ENCODE measurements around the gene SOWAHA. TPM values are rescaled to one million over a fixed set of nuclear protein-coding genes. Genes with fewer than 3 reads are reported as not detected.

Gene SOWAHA
- total and polyA plus RNA-seq, 2 of the 4 experiments (the other 2 are of a cell fraction), result 0.03 TPM; not detected in 1

- H3K4ac ChIP-seq (ENCODE audit: low read depth, low read length), result no peak overlapping the region
- no peak overlapping the region for H2AFZ ChIP-seq (replicated peaks; ENCODE audit: low read length, poor library complexity)
- no peaks in the 10 kb centered on the region for H3K9me3 ChIP-seq (ENCODE audit: control insufficient read depth, insufficient read depth, low read length)
- ATAC-seq (ENCODE audit: low read depth) (peak; percentile 54), DNase-seq (no peak)
- no peak overlapping the region for H3K14ac ChIP-seq (replicated peaks; ENCODE audit: low read depth, low read length)
- no peak overlapping the region for H2BK5ac ChIP-seq (ENCODE audit: low read depth, low read length, poor library complexity, severe bottlenecking)
- peaks cover 19% of the 10 kb centered on the region for H3K27me3 ChIP-seq (ENCODE audit: control insufficient read depth, insufficient read depth, low read length)
- H3K4me3 ChIP-seq (ENCODE audit: insufficient read depth, low read depth, low read length), result no peak overlapping the region
- no peak overlapping the region for H4K5ac ChIP-seq (ENCODE audit: low read depth, low read length)
- no TSS peak for BruUV-seq (replicated peaks)
- H3K23ac ChIP-seq (ENCODE audit: low read depth, low read length), result no peak overlapping the region; the same call in 1 of the 2 replicates
- no peak overlapping the region for H2BK15ac ChIP-seq (ENCODE audit: low read depth, low read length)
- no peak overlapping the region for H4K8ac ChIP-seq (ENCODE audit: low read depth in 2 of 2, low read length in 2 of 2)
- no peaks in the 10 kb centered on the region for H3K79me1 ChIP-seq (ENCODE audit: low read depth in 1 of 2, low read length in 2 of 2)
- no peak overlapping the region for H2AK5ac ChIP-seq (ENCODE audit: low read depth, low read length)
- no peak overlapping the region for H2AK9ac ChIP-seq (replicated peaks; ENCODE audit: low read depth, low read length, poor library complexity)
- H3K9ac ChIP-seq (ENCODE audit: low read depth, low read length), result no peak overlapping the region
- intact Hi-C loops (cut with micrococcal nuclease), result no loop called here
- no peaks in the 10 kb centered on the region for H3K36me3 ChIP-seq (ENCODE audit: control insufficient read depth, insufficient read depth, low read length)
- H3K4me2 ChIP-seq (ENCODE audit: low read depth, low read length), result no peak overlapping the region
- 0 out of 2 replicates have a peak, but pooled peaks cover 2% of the 10 kb centered on the region for H3K4me1 ChIP-seq (ENCODE audit: control insufficient read depth, insufficient read depth, low read length)
- in situ Hi-C loops (cut with MboI; ENCODE audit: low sequenced_read_pairs), result no loop called here
- CTCF ChIA-PET, result interaction anchor here (1.4 kb wide), 1 partner anchor 43 kb away, joined by 4 read pairs; no protein-coding TSS in a partner anchor
- no peak overlapping the region for H3K56ac ChIP-seq (ENCODE audit: extremely low read depth, insufficient read depth, low read length)
- H2BK120ac ChIP-seq (ENCODE audit: low read depth, low read length), result no peak overlapping the region
- POLR2A ChIA-PET (ENCODE audit: unreplicated experiment), result no interaction called here
- 46% methylated on average over 2 of the region's 2 CpGs; no CpG with 5 or more reads in 1 of the 2 experiments for WGBS, 2 experiments (ENCODE audit: extremely low coverage in 2 of 2, insufficient read length in 1 of 2)
- H4K20me1 ChIP-seq (ENCODE audit: insufficient read depth, low read length), result no peaks in the 10 kb centered on the region
- dilution Hi-C loops (cut with HindIII; ENCODE audit: low sequenced_read_pairs, unreplicated experiment), result no loop called here
- no peak for TF ChIP-seq NFE2L2 (IDR thresholded peaks at IDR 0.05; ENCODE audit: low read depth, low read length)
- TF ChIP-seq CEBPB (IDR thresholded peaks at IDR 0.05; ENCODE audit: low read depth, low read length), result no peak
- no peak for TF ChIP-seq MXI1 (IDR thresholded peaks at IDR 0.05; ENCODE audit: borderline replicate concordance, low read depth, low read length)
- no peak for TF ChIP-seq SMC3 (IDR thresholded peaks at IDR 0.05; ENCODE audit: low read depth, low read length)
- no peak for TF ChIP-seq MAFK (IDR thresholded peaks at IDR 0.05; ENCODE audit: low read depth, low read length)
- no peak for TF ChIP-seq ELK1 (IDR thresholded peaks at IDR 0.05; ENCODE audit: borderline replicate concordance, low read depth, low read length)
- TF ChIP-seq MAZ (IDR thresholded peaks at IDR 0.05; ENCODE audit: borderline replicate concordance, low read depth, low read length), result no peak
- no peak overlapping the region for H2BK20ac ChIP-seq (ENCODE audit: low read depth, low read length)
- no peak overlapping the region for H4K91ac ChIP-seq (ENCODE audit: insufficient read depth, low read depth, low read length)
- H3K18ac ChIP-seq (ENCODE audit: low read depth, low read length), result no peak overlapping the region
- H3K9me1 ChIP-seq (ENCODE audit: insufficient read depth, low read length), result no peaks in the 10 kb centered on the region; the same call in 1 of the 2 replicates
- H3K27ac ChIP-seq (ENCODE audit: insufficient read depth, low read length), result no peak overlapping the region
These were observed 15.5 kb upstream of the SOWAHA start for GRCh38 chr5:132797651-132798050.
